Muscle of leg (tissue), 16 donors: ENCODE measurements around the gene GSKIP. TPM values are rescaled to one million over a fixed set of nuclear protein-coding genes. Genes with fewer than 3 reads are reported as not detected.
"Not testable (repeated sequence)": the region's sequence is repeated elsewhere in the genome, so short reads cannot be mapped to it uniquely, and the experiment has no call there.

ENCODE experiments used
- DNase-seq: peaks from one replicate; pipeline ENCODE4 v3.0.0; 2013
- H3K27ac ChIP-seq: one replicate; pipeline ENCODE4 v1.5.1; 2013; ENCODE audit warnings: mild to moderate bottlenecking, low read length, control low read depth
- H3K27me3 ChIP-seq: one replicate; pipeline ENCODE4 v1.6.1; 2013; ENCODE audit warnings: low read length; ENCODE audit not compliant: control insufficient read depth, insufficient read depth
- H3K36me3 ChIP-seq: one replicate; pipeline ENCODE4 v1.6.1; 2013; ENCODE audit warnings: low read length; ENCODE audit not compliant: control insufficient read depth, insufficient read depth
- H3K4me1 ChIP-seq: one replicate; pipeline ENCODE4 v1.6.1; 2013; ENCODE audit warnings: low read length; ENCODE audit not compliant: control insufficient read depth, insufficient read depth
- H3K4me3 ChIP-seq: one replicate; pipeline ENCODE4 v1.5.1; 2013; ENCODE audit warnings: low read length, control low read depth
- H3K9me3 ChIP-seq: replicated peaks from 2 replicates; pipeline ENCODE4 v1.6.1; 2013; ENCODE audit warnings: low read depth, low read length; ENCODE audit not compliant: control insufficient read depth
- whole genome bisulfite sequencing: methylation state at CpG from one replicate; pipeline ENCODE4 v1.1.5; 2013; ENCODE audit warnings: missing lambda C conversion rate; ENCODE audit not compliant: insufficient coverage; 5-methylcytosine and 5-hydroxymethylcytosine counted together
- long read RNA-seq, 11 donors: transcript quantifications; one replicate each; lab custom pipeline, GENCODE V29; 2026
- polyA plus RNA-seq, 8 donors: library from polyadenylated mRNA; unstranded; fragments of 120-200 nt; gene quantifications; one replicate each; pipeline versions ENCODE4 v1.2.1 to v1.2.3, GENCODE V29; 2013; ENCODE audit warnings: inconsistent platforms in 1 of 8, low replicate concordance in 1 of 8; ENCODE audit not compliant: insufficient read length in 8 of 8, insufficient read depth in 1 of 8
- total RNA-seq: library from RNA; stranded (reverse); fragments of 120-200 nt; gene quantifications from one replicate; pipeline ENCODE4 v1.2.4, GENCODE V29; 2013

Gene GSKIP
- 16.2 TPM for total RNA-seq
- polyA plus RNA-seq: 10 to 100 TPM; 11.3 to 18.4 (median 15.5) TPM
- long read RNA-seq, donor 1, partial matches to known transcripts: 0 of 3 reads
- long read RNA-seq, donor 1, other reads (novel, unspliced or antisense): 0 of 3 reads
- long read RNA-seq, donor 2: 0 reads
- long read RNA-seq, donor 3, partial matches to known transcripts: 0 of 3 reads
- long read RNA-seq, donor 3, other reads (novel, unspliced or antisense): 0 of 3 reads
- long read RNA-seq, donor 4, transcript GSKIP-205 (4 exons, 2,218 nt): major isoform, 5 of 5 reads
- long read RNA-seq, donor 4, partial matches to known transcripts: 0 of 5 reads
- long read RNA-seq, donor 4, other reads (novel, unspliced or antisense): 0 of 5 reads
- long read RNA-seq, donor 5, transcript GSKIP-205 (4 exons, 2,218 nt): major isoform, 7 of 7 reads
- long read RNA-seq, donor 5, partial matches to known transcripts: 0 of 7 reads
- long read RNA-seq, donor 5, other reads (novel, unspliced or antisense): 0 of 7 reads
- long read RNA-seq, donor 6, transcript GSKIP-205 (4 exons, 2,218 nt): major isoform, 15 of 17 reads
- long read RNA-seq, donor 6, partial matches to known transcripts: 0 of 17 reads
- long read RNA-seq, donor 6, other reads (novel, unspliced or antisense): 0 of 17 reads
- long read RNA-seq, donor 7, transcript GSKIP-203 (4 exons, 760 nt): major isoform, 5 of 9 reads
- long read RNA-seq, donor 7, partial matches to known transcripts: 0 of 9 reads
- long read RNA-seq, donor 7, other reads (novel, unspliced or antisense): 0 of 9 reads
- long read RNA-seq, donor 8, transcript GSKIP-205 (4 exons, 2,218 nt): major isoform, 6 of 6 reads
- long read RNA-seq, donor 8, partial matches to known transcripts: 0 of 6 reads
- long read RNA-seq, donor 8, other reads (novel, unspliced or antisense): 0 of 6 reads
- long read RNA-seq, donor 9, partial matches to known transcripts: 0 of 4 reads
- long read RNA-seq, donor 9, other reads (novel, unspliced or antisense): 0 of 4 reads
- long read RNA-seq, donor 10, transcript GSKIP-203 (4 exons, 760 nt): major isoform, 13 of 13 reads
- long read RNA-seq, donor 10, partial matches to known transcripts: 0 of 13 reads
- long read RNA-seq, donor 10, other reads (novel, unspliced or antisense): 0 of 13 reads
- long read RNA-seq, donor 11, partial matches to known transcripts: 0 of 5 reads
- long read RNA-seq, donor 11, other reads (novel, unspliced or antisense): 0 of 5 reads

- DNase-seq: peak; percentile 97
- H3K9me3 ChIP-seq: no peaks in the 10 kb centered on the region
- H3K27me3 ChIP-seq: no peaks in the 10 kb centered on the region
- WGBS: under 1% methylated on average over 89 of the region's 92 CpGs
- H3K4me1 ChIP-seq: peaks cover 9% of the 10 kb centered on the region
- peak within 1 kb of the TSS; percentile 94 for H3K27ac ChIP-seq
- no peaks in the 10 kb centered on the region for H3K36me3 ChIP-seq
- H3K4me3 ChIP-seq: peak within 1 kb of the TSS; percentile 94
These were observed at the start of gene GSKIP, which contains the start of gene ATG2B for GRCh38 chr14:96362965-96363750. Gene GSKIP, plus strand, starts transcription at chr14:96363526. Its CDS starts 18,722 bp downstream, at chr14:96382248. Gene ATG2B, minus strand, starts transcription at chr14:96363341. Its CDS starts 365 bp downstream, at chr14:96362976.

DNA sequence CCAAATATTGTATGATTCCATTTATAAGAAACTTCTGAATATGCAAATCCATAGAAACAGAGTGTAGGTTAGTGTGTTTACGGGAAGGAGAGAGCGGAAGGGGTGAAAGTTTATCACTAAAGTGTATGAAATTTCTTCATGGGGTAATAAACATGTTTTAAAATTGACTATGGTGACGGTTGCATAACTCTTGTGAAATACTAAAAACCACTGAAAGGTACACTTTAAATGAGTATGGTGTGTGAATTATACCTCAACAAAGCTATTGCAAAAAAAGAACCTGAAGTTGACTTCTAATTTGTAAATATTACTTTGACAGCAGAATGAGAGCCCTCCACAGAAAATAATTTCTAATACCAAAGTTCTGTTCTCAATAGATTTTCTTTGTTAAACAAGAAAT is 47.2 kb upstream of the GSKIP start:
- Histone ChIP-seq H3K27me3 (no peaks in the 10 kb centered on the region), H3K27ac (no peak overlapping the region), H3K4me1 (no peaks in the 10 kb centered on the region), H3K9me3 (no peaks in the 10 kb centered on the region), H3K4me3 (no peak overlapping the region), H3K36me3 (peaks cover 10% of the 10 kb centered on the region)
- WGBS: 100% methylated on average over 1 of the region's 3 CpGs
- DNase-seq: no peak

DNA sequence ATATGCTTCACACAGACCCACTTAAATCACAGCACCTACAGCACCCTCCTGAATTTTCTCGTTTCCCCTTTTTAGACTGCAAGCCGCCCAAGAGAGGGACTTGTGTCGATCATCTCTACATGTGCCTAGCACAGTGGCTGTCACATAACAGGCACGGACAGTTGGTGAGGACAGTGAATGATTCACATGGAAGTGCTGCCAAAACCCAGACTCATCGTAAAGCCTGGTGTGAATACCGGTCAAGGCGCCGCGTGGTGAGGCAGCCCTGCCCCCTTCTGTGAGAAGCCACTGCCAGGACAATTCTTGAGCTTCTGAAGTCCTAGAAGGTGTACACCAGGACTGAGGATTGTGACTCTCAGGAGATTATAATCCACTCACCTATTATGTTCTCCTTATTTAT is 44.5 kb upstream of the GSKIP start:
- Histone ChIP-seq H3K9me3 (no peaks in the 10 kb centered on the region), H3K27me3 (no peaks in the 10 kb centered on the region), H3K4me3 (no peak overlapping the region), H3K27ac (no peak overlapping the region), H3K36me3 (peaks cover 9% of the 10 kb centered on the region), H3K4me1 (no peaks in the 10 kb centered on the region)
- DNase-seq: no peak
- 77% methylated on average over 7 of the region's 9 CpGs for WGBS

DNA sequence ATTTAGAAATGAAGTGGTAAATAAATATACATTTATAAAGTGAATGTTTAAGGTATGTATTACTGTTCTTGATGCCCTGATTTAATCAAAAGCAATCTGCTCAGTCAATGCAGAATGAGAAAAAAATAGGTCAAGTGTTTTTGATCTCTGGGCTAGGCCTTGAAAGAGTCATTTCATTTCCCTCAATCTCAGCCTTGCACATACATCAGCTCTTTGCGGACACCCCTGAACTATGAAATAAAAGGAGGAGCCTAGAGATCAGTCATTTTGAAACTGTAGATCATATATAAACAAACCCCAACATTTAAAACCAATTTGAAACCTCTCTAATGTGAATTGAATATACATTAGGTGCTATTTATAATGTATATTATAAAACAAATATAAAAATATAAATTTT is 42.7 kb upstream of the GSKIP start:
- Histone ChIP-seq H3K36me3 (peaks cover 13% of the 10 kb centered on the region), H3K4me3 (no peak overlapping the region), H3K27ac (no peak overlapping the region), H3K27me3 (no peaks in the 10 kb centered on the region), H3K9me3 (no peaks in the 10 kb centered on the region), H3K4me1 (no peaks in the 10 kb centered on the region)
- DNase-seq: no peak
- WGBS: no CpG with 5 or more reads among the region's 1 CpG

DNA sequence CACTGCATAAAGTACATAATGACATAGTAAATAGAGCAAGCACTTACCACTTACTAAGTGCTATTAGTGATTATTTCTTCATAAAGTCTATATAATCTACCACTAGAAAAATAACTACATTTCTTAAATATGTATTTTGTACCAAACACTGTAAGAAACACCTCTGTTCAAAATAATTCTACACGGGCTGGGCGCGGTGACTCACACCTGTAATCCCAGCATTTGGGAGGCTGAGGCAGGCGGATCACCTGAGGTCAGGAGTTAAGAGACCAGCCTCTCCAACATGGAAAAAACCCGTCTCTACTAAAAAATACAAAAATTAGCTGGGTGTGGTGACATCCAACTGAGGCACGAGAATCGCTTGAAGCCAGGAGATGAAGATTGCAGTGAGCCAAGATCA is 39.1 kb upstream of the GSKIP start:
- Histone ChIP-seq H3K27me3 (no peaks in the 10 kb centered on the region), H3K9me3 (no peaks in the 10 kb centered on the region), H3K4me1 (no peaks in the 10 kb centered on the region), H3K27ac (no peak overlapping the region), H3K4me3 (no peak overlapping the region), H3K36me3 (peaks cover 15% of the 10 kb centered on the region)
- no peak for DNase-seq
- WGBS: 100% methylated on average over 4 of the region's 7 CpGs

- H3K9me3 ChIP-seq: peaks cover 3% of the 10 kb centered on the region
- DNase-seq: no peak
- H3K36me3 ChIP-seq: peaks cover 16% of the 10 kb centered on the region
- H3K27me3 ChIP-seq: no peaks in the 10 kb centered on the region
- H3K4me1 ChIP-seq: no peaks in the 10 kb centered on the region
- H3K27ac ChIP-seq: no peak overlapping the region
- H3K4me3 ChIP-seq: no peak overlapping the region
- no CpG with 5 or more reads among the region's 1 CpG for WGBS
These were observed 24.8 kb upstream of the GSKIP start for GRCh38 chr14:96338551-96338950.

GRCh38 chr14:96341323-96341722 is 22.0 kb upstream of the GSKIP start:
- no CpG with 5 or more reads among the region's 3 CpGs for WGBS
- Histone ChIP-seq H3K27me3 (no peaks in the 10 kb centered on the region), H3K36me3 (peaks cover 12% of the 10 kb centered on the region), H3K9me3 (peaks cover 3% of the 10 kb centered on the region), H3K27ac (no peak overlapping the region), H3K4me3 (no peak overlapping the region), H3K4me1 (no peaks in the 10 kb centered on the region)
- DNase-seq: no peak

DNA sequence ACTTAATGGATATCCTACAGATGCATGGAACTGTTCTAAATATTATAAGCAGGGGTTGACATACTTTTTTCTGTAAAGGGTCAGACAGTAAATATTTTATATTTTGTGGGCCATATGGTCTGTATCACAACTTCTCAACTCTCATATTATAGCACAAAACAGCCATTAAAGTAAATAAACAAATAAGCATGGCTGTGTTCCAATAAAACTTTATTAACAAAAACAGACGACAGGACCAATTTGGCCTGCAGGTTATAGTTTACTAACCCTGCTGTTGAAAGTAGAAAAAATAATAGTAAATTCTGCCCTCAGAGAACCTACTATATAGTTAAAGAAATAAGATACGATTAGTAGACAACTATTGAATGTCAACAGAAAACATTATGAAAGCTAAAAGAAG is 17.7 kb upstream of the GSKIP start:
- Histone ChIP-seq H3K27me3 (no peaks in the 10 kb centered on the region), H3K4me3 (no peak overlapping the region), H3K36me3 (peaks cover 6% of the 10 kb centered on the region), H3K9me3 (no peaks in the 10 kb centered on the region), H3K4me1 (no peaks in the 10 kb centered on the region), H3K27ac (no peak overlapping the region)
- no CpG with 5 or more reads among the region's 2 CpGs for WGBS
- no peak for DNase-seq

DNA sequence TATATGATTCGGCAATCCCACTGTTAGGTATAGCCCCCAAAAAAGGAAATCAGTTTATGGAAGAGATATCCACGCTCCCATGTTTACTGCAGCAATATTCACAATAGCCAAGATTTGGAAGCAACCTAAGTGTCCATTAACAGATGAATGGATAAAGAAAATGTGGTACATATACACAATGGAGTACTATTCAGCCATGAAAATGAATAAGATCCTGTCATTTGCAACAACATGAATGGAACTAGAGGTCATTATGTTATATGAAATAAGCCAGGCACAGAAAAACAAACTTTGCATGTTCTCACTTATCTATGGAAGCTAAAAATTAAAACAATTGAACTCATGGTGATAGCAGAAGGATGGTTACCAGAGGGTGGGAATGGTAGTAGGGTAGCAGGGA is 15.4 kb upstream of the GSKIP start:
- not testable (repeated sequence) for H3K27ac ChIP-seq, DNase-seq, H3K4me1 ChIP-seq, H3K27me3 ChIP-seq, H3K36me3 ChIP-seq, H3K4me3 ChIP-seq, H3K9me3 ChIP-seq
- no CpG with 5 or more reads among the region's 2 CpGs for WGBS
